ENCODE results near the gene SHPK.

Gene SHPK

DNA sequence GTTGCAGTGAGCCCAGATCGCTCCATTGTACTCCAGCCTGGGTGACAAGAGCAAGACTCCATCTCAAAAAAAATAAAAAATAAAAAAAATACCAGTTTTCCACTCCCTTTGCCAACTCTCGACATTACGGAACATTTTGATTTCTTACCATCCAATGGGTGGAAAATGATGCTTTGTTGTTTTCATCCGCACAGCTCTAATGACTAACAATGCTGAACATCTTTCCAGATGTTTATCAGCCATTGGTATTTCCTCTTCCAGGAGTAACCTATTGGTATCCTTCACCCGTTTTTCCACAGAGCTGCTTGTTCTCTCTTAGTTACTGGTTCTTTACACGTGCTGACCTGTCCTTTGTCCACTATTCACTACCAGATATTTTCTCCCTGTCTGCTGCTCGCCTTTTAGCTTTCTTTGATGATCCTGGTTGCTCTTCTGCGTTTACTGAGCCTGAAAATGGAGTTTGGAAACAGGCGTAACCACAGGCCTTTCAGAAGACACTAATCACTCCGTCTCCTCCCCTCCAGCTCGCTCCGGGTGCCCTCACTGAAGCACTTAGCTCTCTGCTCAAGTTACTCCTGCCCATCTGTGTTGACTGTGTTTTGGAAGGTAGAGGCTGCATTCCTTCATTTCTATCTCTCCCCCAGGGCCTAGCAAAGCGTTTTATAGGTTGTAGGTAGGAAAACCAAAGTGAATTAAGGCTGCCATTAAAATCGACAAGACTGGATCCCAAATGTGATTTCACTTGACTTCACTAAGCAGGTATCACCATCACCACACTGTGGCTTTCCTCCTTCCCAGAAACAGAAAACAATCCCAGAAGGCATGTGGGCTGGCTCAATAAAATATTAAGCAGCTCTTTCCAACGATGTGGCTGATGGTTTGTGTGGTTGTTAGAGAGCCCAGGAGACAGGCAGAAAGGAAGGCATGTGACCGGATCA is 8.9 kb downstream of the SHPK start:
- DNase-seq: no peak

DNA sequence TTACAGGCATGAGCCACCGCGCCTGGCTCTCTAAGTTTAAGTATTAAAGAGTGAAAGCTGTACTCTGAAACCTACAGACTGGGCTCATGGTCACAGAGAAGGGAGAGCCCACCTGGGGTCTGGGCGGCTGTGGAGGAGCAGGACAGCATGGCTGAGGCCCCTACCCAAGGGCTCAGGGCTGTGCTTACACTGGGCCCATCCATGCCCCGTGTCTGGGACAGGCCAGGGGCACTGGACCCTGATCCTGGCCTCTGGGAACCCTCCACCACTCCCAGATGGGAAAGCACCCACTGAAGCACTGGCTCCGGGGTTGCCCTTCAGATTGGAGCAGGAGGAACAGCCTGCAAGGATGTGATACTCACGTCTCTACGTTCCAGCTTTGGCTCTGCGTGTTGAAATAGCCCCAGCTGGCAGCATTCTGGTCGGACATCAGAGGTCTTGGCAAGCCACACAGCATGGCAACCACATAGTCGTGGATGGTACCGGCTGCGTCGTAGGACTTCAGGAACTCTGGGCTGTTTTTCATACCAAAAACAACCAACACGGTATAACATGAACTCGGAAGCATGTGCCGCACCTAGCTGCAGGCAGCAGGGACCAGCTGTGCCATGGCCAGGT is 13.0 kb downstream of the SHPK start:
- DNase-seq: no peak

DNA sequence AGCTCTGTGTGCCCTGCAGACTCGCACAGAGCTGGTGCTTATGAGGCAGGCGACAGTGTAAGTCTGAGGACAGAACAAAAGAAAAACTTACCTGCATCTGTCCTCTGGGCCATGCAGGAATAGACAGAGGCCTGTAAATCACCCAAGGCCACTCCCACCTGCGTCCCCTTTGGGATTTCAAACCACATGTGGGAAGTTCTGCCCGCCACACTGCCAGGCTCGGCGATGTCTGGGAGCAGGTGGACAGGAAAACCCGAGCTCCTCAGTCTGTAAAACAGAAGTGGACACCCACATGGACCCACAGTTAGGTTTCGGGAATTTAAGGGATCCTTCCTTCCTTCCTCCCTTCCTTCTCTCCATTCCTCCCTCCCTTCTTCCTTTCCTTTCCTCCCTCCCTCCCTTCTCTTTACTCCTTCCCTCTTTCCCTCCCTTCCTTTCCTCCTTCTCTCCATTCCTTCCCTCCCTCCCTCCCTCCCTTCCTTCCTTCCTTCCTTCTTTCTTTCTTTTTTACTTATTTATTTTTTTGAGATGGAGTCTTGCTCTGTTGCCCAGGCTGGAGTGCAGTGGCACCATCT is 14.8 kb downstream of the SHPK start:
- DNase-seq: no peak

DNA sequence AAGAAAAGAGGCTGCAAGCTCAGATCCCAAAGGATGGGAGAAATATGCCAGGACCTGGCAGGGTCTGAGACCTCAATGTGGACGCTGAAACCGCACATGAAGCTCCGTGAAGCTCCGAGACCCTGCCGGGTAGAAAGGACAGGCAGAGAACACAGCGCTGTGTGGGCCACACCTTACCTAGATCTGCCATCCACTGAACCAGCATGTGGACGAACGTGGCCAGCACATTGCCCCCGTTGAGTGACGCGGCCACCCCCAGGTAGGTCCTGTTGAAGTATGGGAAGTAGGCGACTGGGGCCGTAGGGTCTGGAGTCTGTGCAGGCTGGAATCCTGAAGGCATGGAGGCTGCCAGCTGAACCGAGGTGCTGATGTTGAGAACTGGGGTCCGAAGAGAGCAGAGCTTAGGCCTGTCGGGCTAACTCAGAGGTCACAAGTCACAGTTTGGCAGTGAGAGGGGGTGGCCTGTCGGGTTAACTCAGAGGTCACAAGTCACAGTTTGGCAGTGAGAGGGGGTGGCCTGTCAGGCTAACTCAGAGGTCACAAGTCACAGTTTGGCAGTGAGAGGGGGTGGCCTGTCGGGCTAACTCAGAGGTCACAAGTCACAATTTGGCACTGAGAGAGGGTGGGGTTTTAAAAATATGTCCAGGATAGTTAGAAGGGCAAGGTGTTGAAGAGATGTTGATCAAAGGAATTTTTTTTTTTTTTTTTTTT is 20.7 kb downstream of the SHPK start:
- DNase-seq: no peak

DNA sequence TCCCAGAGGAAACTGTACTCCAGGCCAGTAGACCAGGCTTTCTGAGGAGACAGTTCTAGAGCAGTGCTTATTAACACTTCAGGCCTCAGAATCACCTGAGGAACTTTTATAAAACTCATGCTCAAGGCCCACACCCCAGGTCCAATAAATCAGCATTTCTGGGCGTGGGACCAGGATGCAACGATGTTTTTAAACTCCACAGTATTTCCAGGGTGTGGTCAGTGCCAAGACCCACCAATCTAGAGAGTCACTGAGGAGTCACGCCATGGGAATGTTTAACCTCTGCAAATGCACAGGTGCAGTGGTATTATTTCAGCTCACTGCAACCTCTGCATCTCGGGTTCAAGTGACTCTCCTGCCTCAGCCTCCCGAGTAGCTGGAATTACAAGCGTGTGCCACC is 22.9 kb downstream of the SHPK start:
- no peak for DNase-seq

DNA sequence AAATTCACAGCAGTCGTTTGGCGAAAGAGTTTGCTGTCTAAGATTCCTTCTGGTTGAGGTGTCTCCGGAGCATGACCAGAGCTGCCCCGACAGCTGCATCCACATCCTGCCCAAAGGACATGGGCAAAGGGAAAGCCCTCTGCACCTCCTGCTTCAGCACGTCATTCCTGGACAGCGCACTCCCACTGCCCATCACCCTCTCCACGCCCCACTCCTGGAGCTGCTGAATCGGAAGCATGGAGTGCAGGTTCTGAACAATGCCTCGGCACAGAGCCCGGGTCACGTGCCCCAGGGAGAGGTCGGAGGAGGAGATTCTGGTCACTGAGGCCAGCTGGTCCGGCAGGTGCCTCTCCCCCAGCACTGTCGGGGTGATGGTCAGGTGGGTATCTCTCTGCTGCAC is 25.5 kb downstream of the SHPK start:
- no peak for DNase-seq

DNA sequence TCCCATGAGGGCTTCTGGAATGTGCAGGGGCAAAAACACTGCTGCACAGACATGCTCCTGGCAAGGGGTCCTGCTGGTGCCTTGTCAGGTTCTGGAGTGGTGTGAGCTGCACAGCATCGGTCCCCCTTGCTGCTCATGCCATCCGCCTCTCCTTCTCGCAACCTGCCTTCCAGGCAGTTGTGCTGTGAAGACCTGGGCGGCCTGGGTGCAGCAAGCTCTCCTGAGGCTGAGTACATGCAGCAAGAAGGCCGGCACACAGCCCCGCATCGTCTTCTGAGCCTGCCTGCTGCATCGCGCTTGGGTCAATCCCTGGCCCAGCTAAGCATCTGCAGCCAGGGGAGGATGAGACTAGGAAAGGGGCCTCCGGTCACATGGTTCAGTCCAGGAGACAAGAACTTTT is 26.4 kb downstream of the SHPK start:
- DNase-seq: no peak

DNA sequence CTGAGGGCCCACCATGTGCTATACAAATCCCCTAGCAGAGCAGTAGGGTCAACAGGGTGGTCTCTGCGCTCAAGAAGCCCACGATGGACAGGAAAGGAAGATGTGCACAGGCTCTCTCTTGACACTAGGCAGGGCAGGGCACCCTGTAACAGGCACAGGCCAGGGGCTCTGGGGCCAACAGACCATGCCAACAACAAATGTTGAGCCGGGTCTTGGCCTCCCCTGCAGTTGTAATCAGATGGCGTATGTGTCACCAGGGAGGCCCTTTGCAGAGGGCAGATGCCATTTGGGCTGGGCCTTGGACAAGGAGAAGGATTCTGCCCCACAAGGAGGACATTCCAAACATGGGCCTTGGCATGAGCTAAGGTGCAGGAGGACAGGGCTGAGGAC is 32.2 kb downstream of the SHPK start:
- DNase-seq: no peak

DNA sequence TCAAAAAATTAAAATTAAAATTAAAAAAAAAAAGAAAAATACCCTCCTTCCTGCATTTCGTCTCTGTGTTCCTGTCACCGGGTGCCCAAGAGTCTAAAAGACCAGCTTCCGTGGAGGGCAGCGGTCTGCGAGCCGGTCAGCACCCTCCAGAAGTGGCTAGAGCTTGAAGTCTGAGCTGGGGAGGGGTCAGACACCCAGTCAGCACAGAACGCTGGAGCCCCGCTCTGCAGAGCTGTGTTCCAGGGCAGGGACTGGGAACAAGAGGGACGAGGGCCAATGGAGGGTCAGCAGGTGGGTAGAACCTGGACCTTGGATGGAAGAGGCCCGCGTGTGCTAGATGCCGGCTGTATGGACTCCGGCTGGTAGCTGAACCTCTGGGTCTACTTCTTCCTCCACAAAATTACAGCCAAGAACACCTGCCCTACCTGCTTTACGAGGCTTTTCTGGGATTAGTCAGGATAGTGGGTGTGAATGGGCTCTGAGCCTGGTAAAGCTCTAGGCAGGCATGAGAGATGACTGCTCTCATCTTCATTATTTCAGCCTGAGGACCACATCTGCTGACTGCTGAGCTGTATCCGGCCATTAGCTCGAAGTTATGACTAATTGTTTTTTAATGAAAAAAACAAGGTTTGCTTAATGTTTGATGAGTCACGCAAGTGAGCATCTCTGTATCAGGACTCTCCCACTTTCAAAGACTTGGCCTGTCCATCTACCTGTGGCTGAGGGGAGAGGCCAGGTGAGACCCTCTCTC is 32.8 kb downstream of the SHPK start:
- DNase-seq: no peak

DNA sequence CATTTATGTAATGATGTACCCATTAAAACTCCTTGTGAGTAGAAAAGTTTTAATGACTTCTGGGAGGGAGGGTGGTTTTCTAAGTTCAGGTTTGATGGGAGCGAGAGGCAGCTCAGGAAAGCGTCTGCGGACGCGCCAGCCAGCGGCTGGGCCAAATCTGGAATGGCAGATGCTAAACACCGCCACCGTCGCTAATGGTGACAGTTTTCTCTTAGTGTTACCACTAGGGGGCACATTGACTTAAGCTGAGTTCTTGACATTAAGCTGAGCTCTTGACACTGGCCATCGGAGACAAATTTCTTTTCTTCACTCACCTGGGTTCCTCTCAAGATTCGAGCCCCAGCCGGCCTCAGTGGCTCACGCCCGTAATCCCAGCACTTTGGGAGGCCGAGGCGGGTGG is 33.6 kb downstream of the SHPK start:
- DNase-seq: peak; percentile 18 to 23

DNA sequence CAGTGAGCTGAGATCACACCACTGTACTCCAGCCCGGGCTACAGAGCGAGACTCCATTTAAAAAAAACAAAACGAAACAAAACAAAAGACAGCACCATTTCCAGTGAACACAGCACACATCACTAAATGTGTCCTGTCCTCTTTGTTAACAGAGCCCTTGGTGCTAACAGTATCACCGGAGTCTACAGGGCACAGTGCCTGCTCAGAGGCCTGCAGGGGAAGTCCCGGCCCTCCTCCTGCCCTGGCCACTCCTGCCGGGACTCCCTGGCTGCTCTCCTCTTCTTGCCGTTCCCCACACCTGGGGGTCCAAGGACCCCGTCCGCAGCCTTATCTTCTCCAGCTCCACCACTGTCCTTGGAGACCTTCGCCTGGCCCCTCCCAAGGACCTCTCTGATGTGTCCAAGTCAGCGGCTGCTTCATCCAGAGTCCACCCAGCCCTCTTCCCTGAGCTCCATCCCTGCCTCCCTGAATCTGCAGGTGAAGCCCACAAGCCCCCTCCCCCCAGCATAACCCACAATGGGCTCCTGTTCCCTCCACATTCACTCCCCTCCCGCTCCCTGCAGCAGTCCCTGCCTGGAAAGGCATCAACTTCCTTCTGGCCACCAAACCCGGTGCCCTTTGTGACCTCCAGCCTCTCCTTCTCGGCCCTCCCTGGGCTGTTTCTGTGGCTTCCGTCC is 35.4 kb downstream of the SHPK start:
- DNase-seq: no peak

DNA sequence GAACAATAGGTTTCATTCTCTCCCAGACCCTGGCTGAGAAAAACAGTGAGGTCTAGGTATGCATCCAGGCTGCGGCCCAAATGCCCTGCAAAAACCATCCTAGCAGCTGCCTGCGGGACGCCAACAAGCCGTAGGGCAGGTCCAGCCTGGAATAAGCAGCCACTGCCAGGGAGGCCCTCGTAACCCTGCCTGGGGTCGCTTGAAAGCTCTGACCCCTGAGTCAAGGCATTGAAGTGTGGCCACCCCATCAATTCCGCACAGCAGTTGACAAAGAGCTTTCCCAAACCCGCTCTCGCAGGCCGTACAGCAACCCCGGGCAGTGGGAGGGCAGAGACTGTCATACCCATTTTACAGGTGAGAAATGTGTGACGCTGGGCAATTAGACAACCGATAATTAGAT is 38.0 kb downstream of the SHPK start:
- DNase-seq: no peak

DNA sequence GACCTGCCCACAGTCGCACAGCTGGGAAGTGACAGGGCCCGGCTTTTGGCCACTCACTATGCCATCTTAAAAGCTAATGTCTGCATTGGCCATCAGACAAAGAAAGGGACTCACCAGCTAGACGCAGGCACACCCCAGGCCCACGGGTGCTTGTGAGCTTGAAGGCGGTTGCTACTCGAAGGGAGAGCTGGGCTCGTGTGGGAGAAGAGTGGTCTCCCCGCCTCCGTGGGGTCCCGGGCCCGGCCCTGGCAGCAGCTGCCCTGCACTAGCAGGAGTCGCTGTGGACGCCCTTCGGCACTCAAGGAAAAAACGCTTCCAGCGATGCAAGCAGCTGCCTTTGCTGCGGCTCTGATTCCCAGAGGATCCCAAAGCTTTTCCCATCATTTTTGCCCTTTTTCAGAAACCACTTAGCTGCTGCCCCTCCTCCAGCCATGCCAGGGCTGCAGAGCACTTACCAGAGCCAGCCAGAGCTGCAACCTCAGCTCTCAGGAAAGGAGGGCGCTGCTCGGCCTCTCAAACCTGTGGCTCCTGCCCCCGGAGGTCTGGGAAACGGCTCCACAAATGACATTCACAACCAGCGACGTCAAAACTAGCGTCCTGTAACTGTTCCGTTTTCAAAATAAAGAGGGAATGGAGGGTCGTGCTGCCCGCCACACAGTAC is 39.1 kb downstream of the SHPK start:
- no peak for DNase-seq

DNA sequence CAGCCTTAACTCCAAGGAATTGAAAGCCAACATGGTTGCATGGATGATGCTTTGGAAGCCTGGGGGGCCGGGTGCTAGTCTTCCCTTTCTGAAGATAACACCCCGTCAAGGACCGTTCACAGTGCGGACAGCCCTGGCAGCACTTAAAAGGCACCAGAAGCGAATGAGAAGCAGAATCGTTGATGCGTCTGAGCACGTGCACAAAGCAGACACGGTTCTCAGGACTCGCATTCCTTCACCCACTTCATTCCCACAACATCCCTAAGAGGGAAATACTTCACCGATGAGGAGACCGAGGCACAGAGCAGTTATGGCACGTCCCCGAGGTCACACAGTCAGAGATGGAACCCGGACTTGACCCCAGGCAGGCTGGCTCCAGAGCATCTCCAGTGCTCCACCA is 41.1 kb downstream of the SHPK start:
- no peak for DNase-seq

DNA sequence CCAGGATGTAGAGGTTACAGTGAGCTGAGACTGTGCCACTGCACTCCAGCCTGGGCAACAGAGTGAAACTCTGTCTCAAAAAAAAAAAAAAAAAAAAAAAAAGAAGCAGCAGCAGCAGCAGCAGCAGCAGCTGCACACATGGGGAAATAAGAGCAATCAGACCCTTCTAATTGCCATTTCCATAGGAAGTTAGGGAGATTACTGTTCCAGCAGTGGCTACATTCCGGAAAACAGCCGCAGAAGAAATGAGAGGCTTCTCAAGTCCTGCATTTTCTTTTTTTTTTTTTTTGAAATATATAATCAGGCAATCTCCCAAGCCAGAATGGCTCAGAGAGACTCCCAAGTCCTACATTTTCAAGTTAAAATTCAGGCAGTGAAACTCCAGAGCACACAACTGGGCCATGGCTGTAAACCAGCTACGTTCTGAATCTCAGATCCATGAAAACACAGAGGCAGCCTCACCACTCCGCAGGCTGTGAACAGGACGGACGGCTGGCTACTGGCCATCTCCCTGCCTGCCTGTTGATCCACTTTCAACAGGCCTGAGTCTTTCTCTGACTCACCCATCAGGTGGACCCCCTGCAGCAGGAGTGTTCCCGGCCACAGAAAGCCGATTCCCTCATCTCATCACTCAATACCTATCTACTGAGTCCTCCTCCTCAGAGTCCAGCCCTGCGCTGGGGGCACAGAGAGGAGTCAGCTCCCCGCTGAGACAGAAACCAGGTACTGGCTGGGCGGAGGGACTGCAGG is 41.8 kb downstream of the SHPK start:
- DNase-seq: no peak

DNA sequence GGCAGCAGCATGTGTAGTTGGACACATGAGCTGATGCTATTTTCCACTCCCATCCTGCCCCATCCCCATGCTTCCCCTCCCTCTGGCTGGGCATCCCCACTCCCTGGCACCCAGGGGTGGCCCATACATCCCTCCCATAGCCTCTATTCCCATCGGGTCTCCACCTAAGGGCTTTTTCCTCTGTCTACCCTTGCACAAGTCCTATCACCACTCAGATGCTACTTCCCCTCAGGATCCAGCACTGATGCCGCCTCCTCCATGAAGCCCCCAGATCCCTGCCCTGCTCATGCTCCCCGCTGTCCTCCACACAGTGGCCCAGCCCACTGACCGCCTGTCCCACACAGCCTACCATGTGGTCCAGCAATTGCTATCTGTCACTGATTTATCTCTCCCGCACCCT is 42.7 kb downstream of the SHPK start:
- DNase-seq: no peak

DNA sequence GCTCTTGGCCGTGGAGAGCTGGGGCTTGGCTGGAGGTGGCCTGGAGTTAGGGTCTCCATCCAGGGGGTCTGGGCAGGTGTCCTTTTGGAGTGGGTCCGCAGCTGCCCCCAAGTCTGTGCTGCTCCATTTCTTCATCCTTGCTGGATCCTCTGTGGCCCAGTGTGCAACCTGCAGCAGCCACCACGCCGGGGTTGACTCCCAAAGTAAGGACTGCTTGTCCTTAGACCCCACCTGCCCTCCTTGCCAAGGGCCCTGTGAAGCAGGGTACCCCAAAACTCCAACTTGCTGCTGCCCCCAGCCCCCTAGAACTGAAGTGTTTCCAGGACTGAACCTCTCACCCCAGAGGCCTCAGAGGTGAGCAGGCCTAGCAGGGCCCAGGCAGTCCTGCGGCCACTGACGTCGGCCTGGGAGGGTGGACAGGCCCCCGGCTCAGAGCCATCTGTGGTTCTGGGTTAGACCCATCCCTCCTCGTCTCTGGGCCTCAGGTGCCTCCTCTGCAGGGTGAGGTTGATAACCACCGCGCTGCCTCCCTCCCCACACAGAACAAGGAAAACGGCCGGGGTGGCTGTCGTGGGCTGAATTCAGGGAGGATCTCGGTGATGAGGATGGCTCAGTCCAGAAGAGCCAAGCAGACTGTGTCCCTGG is 43.7 kb downstream of the SHPK start:
- no peak for DNase-seq

DNA sequence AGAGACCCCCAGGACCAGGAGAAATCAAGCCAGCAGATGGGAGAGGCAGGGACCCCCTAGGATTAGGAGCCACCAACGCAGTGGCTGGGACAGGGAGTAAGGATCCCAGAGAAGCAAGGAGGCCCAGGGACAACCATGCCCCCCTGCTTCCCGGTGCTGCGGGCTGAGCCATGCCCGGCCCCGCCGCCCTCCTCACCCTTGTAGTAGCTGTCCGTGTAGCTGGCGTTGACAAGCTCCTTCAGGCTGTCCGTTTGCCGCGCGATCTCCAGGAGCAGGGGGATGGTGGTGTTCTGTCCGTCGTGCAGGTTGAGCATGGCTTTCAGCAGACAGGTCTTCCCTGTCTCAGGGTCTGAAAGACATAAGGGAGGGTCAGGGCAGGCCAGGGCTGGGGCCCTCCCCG is 45.3 kb downstream of the SHPK start:
- no peak for DNase-seq

DNA sequence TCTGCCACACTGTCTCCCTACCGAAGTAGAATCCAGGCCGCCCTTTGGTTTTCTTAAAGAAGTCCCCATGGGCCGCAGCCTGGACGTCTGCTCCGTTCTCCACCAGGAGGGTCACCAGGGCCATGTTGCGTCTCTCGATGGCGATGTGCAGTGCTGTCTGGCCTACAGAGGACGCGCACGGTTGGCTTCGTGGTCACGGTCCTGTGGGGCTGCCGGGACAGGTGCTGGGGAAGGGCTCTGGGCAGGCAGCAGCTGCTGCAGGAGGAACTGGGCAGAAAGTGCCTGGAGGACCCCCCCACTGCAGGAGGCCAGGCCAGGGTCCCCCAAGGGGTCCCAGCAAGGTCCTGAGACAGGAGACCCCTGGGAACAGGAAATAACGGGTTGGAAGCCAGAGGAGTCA is 45.8 kb downstream of the SHPK start:
- DNase-seq: no peak

DNA sequence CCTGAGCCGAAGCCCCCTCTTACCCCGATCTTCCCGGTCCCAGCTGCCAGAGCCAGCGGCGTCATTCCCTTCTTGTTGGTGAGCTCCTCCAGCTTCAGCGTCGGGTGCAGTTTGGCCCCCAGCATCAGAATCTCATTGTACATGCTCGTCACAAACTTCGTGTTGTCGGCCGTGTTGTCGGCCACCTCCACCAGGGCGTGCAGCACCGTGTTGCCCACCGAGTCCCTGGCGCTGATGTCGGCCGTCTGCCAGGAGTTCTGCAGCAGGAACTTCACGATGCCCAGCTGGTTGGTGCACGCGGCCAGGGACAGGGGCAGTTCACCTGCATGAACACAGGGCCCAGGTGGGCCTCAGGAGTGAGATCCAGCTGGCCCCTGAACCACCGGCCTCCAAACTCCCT is 46.3 kb downstream of the SHPK start:
- DNase-seq: no peak
